Body of pancreas (tissue), 4 donors: ENCODE results near the gene TIAM1. TPM values are rescaled to one million over a fixed set of nuclear protein-coding genes. Genes with fewer than 3 reads are reported as not detected.

ENCODE experiments used
- ATAC-seq: fragments of 150-250 bp; one replicate; pipeline ENCODE4 v1.9.1; 2016
- DNase-seq, 4 donors: peaks; one replicate each; pipeline ENCODE4 v3.0.0-alpha.2; 2019
- H3K27ac ChIP-seq, 4 donors: fragments of 200-600 bp; sonication (generic); 1 replicate in 3 of 4; 2 replicates in 1 of 4; pipeline versions ENCODE4 v1.5.1 to v1.6.1; 2016 to 2019; ENCODE audit warnings: mild to moderate bottlenecking in 1 of 4, mixed read lengths in 1 of 4, moderate library complexity in 1 of 4
- H3K27me3 ChIP-seq, 2 donors: fragments of 200-600 bp; sonication (generic); one replicate each; pipeline ENCODE4 v1.6.0; 2016; ENCODE audit warnings: mild to moderate bottlenecking in 1 of 2
- H3K36me3 ChIP-seq, 2 donors: fragments of 200-600 bp; sonication (generic); replicated peaks in 1 of 2; 2 replicates each; pipeline ENCODE4 v1.5.1; 2016; ENCODE audit warnings: low read depth in 2 of 2; ENCODE audit not compliant: insufficient read depth in 1 of 2
- H3K4me1 ChIP-seq: fragments of 200-600 bp; sonication (generic); one replicate; pipeline ENCODE4 v1.6.0; 2016
- H3K4me3 ChIP-seq, 2 donors: fragments of 200-600 bp; sonication (generic); 1 replicate in 1 of 2; 2 replicates in 1 of 2; pipeline ENCODE4 v1.5.1; 2016 to 2019
- H3K9me3 ChIP-seq, 3 donors: fragments of 200-600 bp; sonication (generic); 1 replicate in 2 of 3; 2 replicates in 1 of 3; pipeline ENCODE4 v1.5.1; 2016
- CTCF ChIP-seq, 7 experiments: fragments of 450-650 bp in 4 of 7; fragments of 200-600 bp in 3 of 7; sonication (generic) in 3 of 7; IDR thresholded peaks; one replicate each; pipeline ENCODE4 v1.5.1; 2016 to 2019; ENCODE audit warnings: antibody characterized with exemption in 7 of 7
- POLR2A ChIP-seq, 3 donors: fragments of 450-650 bp; IDR thresholded peaks; one replicate each; pipeline ENCODE4 v1.6.1; 2016; ENCODE audit warnings: antibody characterized with exemption in 3 of 3, mild to moderate bottlenecking in 2 of 3
- WGBS, 2 donors: methylation state at CpG; one replicate each; pipeline ENCODE4 v1.1.5; 2017; 5-methylcytosine and 5-hydroxymethylcytosine counted together
- intact Hi-C: fragments of 100-400 bp; cut with DNase I; formaldehyde crosslinking; loops from one replicate; pipeline ENCODE4 v1.15.1; 2023
- total RNA-seq, 2 donors: library from RNA; depleted of rRNA; stranded (reverse); fragments of >200 nt; gene quantifications; one replicate each; pipeline ENCODE4 v1.1.0, GENCODE V29; 2016

TIAM1 gene
- total RNA-seq, 2 donors from 2014 or later, result 3.6 to 8.8 TPM

GRCh38 chr21:31343030-31343510, 991 bp downstream of the TIAM1 start:
- intact Hi-C loops, result no loop called here
- Histone ChIP-seq H3K36me3 (no peaks in the 10 kb centered on the region), H3K27ac (no peak overlapping the region), H3K27me3 (no peaks in the 10 kb centered on the region), H3K4me1 (peaks cover 11% of the 10 kb centered on the region), H3K4me3 (no peak overlapping the region), H3K9me3 (no peaks in the 10 kb centered on the region)
- no peak for DNase-seq
- 12 to 21% methylated on average over 2 of the region's 2 CpGs for WGBS, 2 donors
- ATAC-seq, result no peak
- TF ChIP-seq POLR2A (IDR thresholded peaks at IDR 0.05) (no peak), CTCF (IDR thresholded peaks at IDR 0.05) (no peak)

GRCh38 chr21:31342348-31342747, 1.7 kb downstream of the TIAM1 start:
- DNase-seq, result no peak
- Histone ChIP-seq H3K27ac (no peak overlapping the region), H3K4me1 (peaks cover 11% of the 10 kb centered on the region), H3K4me3 (no peak overlapping the region), H3K9me3 (no peaks in the 10 kb centered on the region), H3K27me3 (no peaks in the 10 kb centered on the region), H3K36me3 (no peaks in the 10 kb centered on the region)
- 49 to 54% methylated on average over 3 of the region's 3 CpGs for WGBS, 2 donors
- no peak for ATAC-seq
- intact Hi-C loops, result no loop called here
- TF ChIP-seq CTCF (IDR thresholded peaks at IDR 0.05) (no peak), POLR2A (IDR thresholded peaks at IDR 0.05) (no peak)

- Histone ChIP-seq H3K4me1 (peaks cover 11% of the 10 kb centered on the region), H3K27ac (peak overlapping the region in 1 of 4 donors; percentile 5), H3K27me3 (no peaks in the 10 kb centered on the region), H3K4me3 (no peak overlapping the region), H3K36me3 (no peaks in the 10 kb centered on the region), H3K9me3 (no peaks in the 10 kb centered on the region)
- TF ChIP-seq POLR2A (IDR thresholded peaks at IDR 0.05) (no peak), CTCF (IDR thresholded peaks at IDR 0.05) (no peak)
- ATAC-seq (no peak), DNase-seq (no peak)
- WGBS, 2 donors, result 55 to 82% methylated on average over 4 of the region's 4 CpGs
- intact Hi-C loops, result no loop called here
Measured at GRCh38 chr21:31340942-31341487, 3.0 kb downstream of the TIAM1 start.

- Histone ChIP-seq H3K4me3 (no peak overlapping the region), H3K36me3 (no peaks in the 10 kb centered on the region), H3K27ac (no peak overlapping the region), H3K9me3 (no peaks in the 10 kb centered on the region), H3K27me3 (no peaks in the 10 kb centered on the region), H3K4me1 (peaks cover 11% of the 10 kb centered on the region)
- no peak for ATAC-seq
- intact Hi-C loops, result no loop called here
- TF ChIP-seq CTCF (IDR thresholded peaks at IDR 0.05) (no peak), POLR2A (IDR thresholded peaks at IDR 0.05) (no peak)
- WGBS, 2 donors, result 72 to 78% methylated on average over 6 of the region's 6 CpGs
- DNase-seq, result no peak
Measured at GRCh38 chr21:31340514-31340913, 3.5 kb downstream of the TIAM1 start.

GRCh38 chr21:31339721-31340120, 4.3 kb downstream of the TIAM1 start:
- no peaks in the 10 kb centered on the region for H3K27me3 ChIP-seq
- no peaks in the 10 kb centered on the region for H3K9me3 ChIP-seq
- intact Hi-C loops, result loop anchor here (10.0 kb wide), 1 partner anchor 245 kb away; no protein-coding TSS in a partner anchor
- no peak overlapping the region for H3K4me3 ChIP-seq
- H3K27ac ChIP-seq, result no peak overlapping the region
- TF ChIP-seq CTCF (IDR thresholded peaks at IDR 0.05) (no peak), POLR2A (IDR thresholded peaks at IDR 0.05) (no peak)
- H3K4me1 ChIP-seq, result peaks cover 11% of the 10 kb centered on the region
- DNase-seq, result no peak
- H3K36me3 ChIP-seq, result no peaks in the 10 kb centered on the region
- ATAC-seq, result no peak
- WGBS, 2 donors, result 53 to 87% methylated on average over 4 of the region's 4 CpGs
